Testis (tissue), 3 donors: Measurements from ENCODE around the gene PRKAR2A. TPM values are rescaled to one million over a fixed set of nuclear protein-coding genes. Genes with fewer than 3 reads are reported as not detected.
"Not testable (repeated sequence)": the region's sequence is repeated elsewhere in the genome, so short reads cannot be mapped to it uniquely, and the experiment has no call there.

Source experiments
- DNase-seq: peaks from one replicate; pipeline ENCODE4 v3.0.0-alpha.2; 2019
- H3K27ac ChIP-seq, 2 donors: fragments of 200-600 bp; sonication (generic); one replicate each; pipeline ENCODE4 v1.5.1; 2019
- H3K27me3 ChIP-seq: fragments of 200-600 bp; sonication (generic); one replicate; pipeline ENCODE4 v1.5.1; 2019
- H3K36me3 ChIP-seq: fragments of 200-600 bp; sonication (generic); one replicate; pipeline ENCODE4 v1.5.1; 2017; ENCODE audit warnings: low read depth; ENCODE audit errors: missing control alignments
- H3K4me1 ChIP-seq: fragments of 200-600 bp; sonication (generic); one replicate; pipeline ENCODE4 v1.5.1; 2019
- H3K4me3 ChIP-seq, 2 donors: fragments of 200-600 bp; sonication (generic); one replicate each; pipeline ENCODE4 v1.5.1; 2017 to 2019
- H3K9me3 ChIP-seq: fragments of 200-600 bp; sonication (generic); one replicate; pipeline ENCODE4 v1.5.1; 2017
- CTCF ChIP-seq, 3 experiments: fragments of 450-650 bp in 2 of 3; fragments of 200-600 bp in 1 of 3; sonication (generic) in 1 of 3; IDR thresholded peaks; one replicate each; pipeline ENCODE4 v1.5.1; 2016 to 2019; ENCODE audit warnings: antibody characterized with exemption in 3 of 3, mild to moderate bottlenecking in 2 of 3, moderate library complexity in 1 of 3
- POLR2A ChIP-seq: fragments of 450-650 bp; IDR thresholded peaks from one replicate; pipeline ENCODE4 v1.6.1; 2017; ENCODE audit warnings: antibody characterized with exemption, mild to moderate bottlenecking, moderate library complexity
- WGBS, 2 donors: methylation state at CpG; one replicate each; pipeline ENCODE4 v1.1.5; 2018; 5-methylcytosine and 5-hydroxymethylcytosine counted together
- intact Hi-C: fragments of 100-400 bp; cut with DNase I; formaldehyde crosslinking; loops from one replicate; pipeline ENCODE4 v1.15.1; 2023; ENCODE audit warnings: low total_unique reads
- polyA plus RNA-seq: library from polyadenylated mRNA; stranded (reverse); fragments of 350-450 nt; fragmentation: Illumina TruSeq; extraction: RNeasy Lipid Tissue Mini Kit (QIAGEN cat#74804); gene quantifications from one replicate; pipeline ENCODE4 v1.2.3, GENCODE V29; 2014; ENCODE audit warnings: low read depth, low replicate concordance; ENCODE audit not compliant: insufficient read depth
- total RNA-seq, 2 donors: library from RNA; depleted of rRNA; stranded (reverse); fragments of >200 nt; gene quantifications; one replicate each; pipeline ENCODE4 v1.2.3, GENCODE V29; 2016

Gene PRKAR2A
- total and polyA plus RNA-seq, 3 donors from 2014 or later, result 52.2 to 166 (median 150) TPM

- DNase-seq, result no peak
- intact Hi-C loops, result no loop called here
- Histone ChIP-seq H3K4me1 (no peaks in the 10 kb centered on the region), H3K36me3 (no peaks in the 10 kb centered on the region), H3K27ac (no peak overlapping the region), H3K4me3 (no peak overlapping the region), H3K27me3 (no peaks in the 10 kb centered on the region), H3K9me3 (no peaks in the 10 kb centered on the region)
- WGBS, 2 donors, result 85 to 90% methylated on average over 4 of the region's 4 CpGs
- TF ChIP-seq POLR2A (no peak), CTCF (IDR thresholded peaks at IDR 0.05) (no peak)
Measured at GRCh38 chr3:48776854-48777253, 70.8 kb downstream of the PRKAR2A start.

GRCh38 chr3:48770192-48770502 is 77.5 kb downstream of the PRKAR2A start:
- WGBS, 2 donors, result 76 to 83% methylated on average over 4 of the region's 4 CpGs
- intact Hi-C loops, result no loop called here
- no peak for DNase-seq
- Histone ChIP-seq H3K36me3 (no peaks in the 10 kb centered on the region), H3K4me1 (no peaks in the 10 kb centered on the region), H3K27ac (no peak overlapping the region), H3K9me3 (no peaks in the 10 kb centered on the region), H3K27me3 (no peaks in the 10 kb centered on the region), H3K4me3 (no peak overlapping the region)
- TF ChIP-seq POLR2A (no peak), CTCF (IDR thresholded peaks at IDR 0.05) (no peak)

GRCh38 chr3:48765376-48765775 is 82.3 kb downstream of the PRKAR2A start:
- Histone ChIP-seq H3K36me3 (no peaks in the 10 kb centered on the region), H3K27ac (no peak overlapping the region), H3K4me1 (no peaks in the 10 kb centered on the region), H3K27me3 (no peaks in the 10 kb centered on the region), H3K4me3 (no peak overlapping the region), H3K9me3 (no peaks in the 10 kb centered on the region)
- intact Hi-C loops, result no loop called here
- peak; percentile 34 for DNase-seq
- TF ChIP-seq CTCF (IDR thresholded peaks at IDR 0.05), result peak in 1 of 3 experiments; percentile 25
- TF ChIP-seq POLR2A, result no peak
- 64 to 72% methylated on average over 1 of the region's 1 CpG for WGBS, 2 donors

GRCh38 chr3:48762816-48763215 is 84.9 kb downstream of the PRKAR2A start:
- Histone ChIP-seq H3K4me3 (no peak overlapping the region), H3K4me1 (no peaks in the 10 kb centered on the region), H3K9me3 (no peaks in the 10 kb centered on the region), H3K36me3 (no peaks in the 10 kb centered on the region), H3K27me3 (no peaks in the 10 kb centered on the region), H3K27ac (no peak overlapping the region)
- DNase-seq, result no peak
- 71 to 72% methylated on average over 3 of the region's 3 CpGs for WGBS, 2 donors
- TF ChIP-seq POLR2A, result no peak
- TF ChIP-seq CTCF (IDR thresholded peaks at IDR 0.05), result no peak
- intact Hi-C loops, result no loop called here

GRCh38 chr3:48759991-48760540 is 87.6 kb downstream of the PRKAR2A start:
- intact Hi-C loops, H3K4me3 ChIP-seq, H3K36me3 ChIP-seq, H3K9me3 ChIP-seq, DNase-seq, H3K27me3 ChIP-seq, H3K27ac ChIP-seq, H3K4me1 ChIP-seq: not testable (repeated sequence)
- WGBS, 2 donors, result 89 to 97% methylated on average over 5 of the region's 5 CpGs

GRCh38 chr3:48759531-48759930 is 88.1 kb downstream of the PRKAR2A start:
- H3K27ac ChIP-seq, H3K9me3 ChIP-seq, H3K4me3 ChIP-seq, H3K4me1 ChIP-seq, DNase-seq, H3K36me3 ChIP-seq, H3K27me3 ChIP-seq, intact Hi-C loops: not testable (repeated sequence)
- 92 to 94% methylated on average over 6 of the region's 6 CpGs for WGBS, 2 donors
